H54 (cell line): ENCODE measurements around the gene TTC12.

Experiments used
- DNase-seq: peaks from one replicate; pipeline ENCODE4 v3.0.0; 2011; ENCODE audit warnings: low spot score, mixed read lengths; ENCODE audit not compliant: insufficient read length
- FAIRE-seq: peaks from 3 replicates; lab custom pipeline; 2011; peaks lifted over from hg19 to GRCh38; lab: Jason Lieb, UNC
- POLR2A ChIP-seq: IDR thresholded peaks from 2 replicates; pipeline ENCODE4 v1.6.1; 2011; ENCODE audit warnings: low read depth, mild to moderate bottlenecking, low read length

Gene TTC12

DNA sequence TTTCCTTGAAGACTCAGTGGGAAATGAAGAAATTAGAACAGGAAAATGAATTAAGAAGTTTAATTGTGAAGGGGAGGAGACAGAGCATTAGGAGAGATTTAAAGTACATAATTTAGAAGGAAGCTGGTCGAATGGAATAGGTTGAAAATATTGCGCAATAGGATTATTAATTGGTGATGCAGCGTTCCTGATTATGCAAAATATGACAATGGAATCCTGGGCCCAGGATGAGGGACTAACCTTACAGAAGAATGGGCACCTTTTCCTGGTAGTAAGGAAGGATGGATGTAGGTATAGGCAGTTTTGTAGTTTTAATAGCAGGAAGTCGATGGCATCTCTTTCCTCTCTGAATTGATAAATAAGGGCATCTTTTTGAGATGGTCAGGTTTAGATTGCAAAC is 7.8 kb downstream of the TTC12 start:
- TF ChIP-seq POLR2A: no peak
- DNase-seq (no peak), FAIRE-seq (no peak)

DNA sequence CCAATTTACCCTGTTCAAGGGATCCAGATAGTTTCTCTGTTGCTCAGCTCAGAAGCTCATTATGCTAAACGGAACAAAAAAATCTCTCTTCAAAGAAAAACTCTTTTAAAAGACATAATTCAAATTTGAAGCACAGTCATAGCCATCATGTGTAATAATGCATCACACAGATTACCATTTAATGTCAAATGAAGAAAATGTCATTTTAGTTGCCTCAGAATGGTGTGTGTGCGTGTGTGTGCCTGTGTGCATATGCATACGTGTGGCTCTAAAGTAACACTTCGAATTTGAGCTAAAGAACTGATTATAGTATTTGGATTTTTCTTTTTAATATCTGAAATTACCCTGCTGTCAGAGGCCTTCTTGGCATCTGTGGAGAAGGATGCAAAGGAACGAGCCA is 9.9 kb downstream of the TTC12 start:
- no peak for TF ChIP-seq POLR2A
- FAIRE-seq (no peak), DNase-seq (no peak)

DNA sequence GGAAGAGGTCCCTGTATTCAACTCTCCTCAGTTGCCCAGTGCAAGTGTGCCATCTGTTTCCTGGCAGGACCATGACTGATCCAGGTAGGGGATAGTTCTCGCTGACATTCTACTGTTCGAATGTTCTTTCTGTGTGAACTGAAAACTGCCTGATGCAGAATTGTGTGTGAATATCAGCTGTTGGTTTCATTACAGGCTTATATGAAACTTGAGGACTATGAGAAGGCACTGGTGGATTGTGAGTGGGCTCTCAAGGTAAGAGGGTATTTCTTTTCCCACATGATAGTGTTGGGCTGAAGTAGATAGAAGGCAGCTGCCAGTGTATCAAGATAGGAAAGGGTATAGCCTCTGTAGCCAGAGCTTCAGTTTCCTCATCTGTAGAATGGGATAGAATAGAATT is 15.3 kb downstream of the TTC12 start:
- no peak for TF ChIP-seq POLR2A
- DNase-seq: no peak
- no peak for FAIRE-seq

DNA sequence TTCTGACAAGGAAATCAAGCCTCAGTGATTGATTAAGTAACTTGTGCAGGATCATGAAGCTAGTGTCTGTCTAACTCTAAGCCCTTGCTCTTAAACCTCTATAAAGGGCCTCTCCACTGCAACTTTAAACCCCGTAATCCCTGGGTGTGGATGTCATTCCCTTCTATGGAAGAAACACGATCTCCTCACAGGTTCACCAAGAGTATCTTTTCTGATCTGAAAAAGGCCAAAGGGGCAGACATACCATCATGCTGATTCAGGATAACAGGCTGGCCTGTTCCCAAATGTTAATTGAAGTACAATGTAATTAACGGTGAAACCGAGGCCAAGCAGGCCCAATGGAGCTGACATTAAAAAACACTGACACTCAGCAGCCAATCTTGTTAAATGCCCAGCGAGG is 17.1 kb downstream of the TTC12 start:
- no peak for TF ChIP-seq POLR2A
- FAIRE-seq (no peak), DNase-seq (no peak)

DNA sequence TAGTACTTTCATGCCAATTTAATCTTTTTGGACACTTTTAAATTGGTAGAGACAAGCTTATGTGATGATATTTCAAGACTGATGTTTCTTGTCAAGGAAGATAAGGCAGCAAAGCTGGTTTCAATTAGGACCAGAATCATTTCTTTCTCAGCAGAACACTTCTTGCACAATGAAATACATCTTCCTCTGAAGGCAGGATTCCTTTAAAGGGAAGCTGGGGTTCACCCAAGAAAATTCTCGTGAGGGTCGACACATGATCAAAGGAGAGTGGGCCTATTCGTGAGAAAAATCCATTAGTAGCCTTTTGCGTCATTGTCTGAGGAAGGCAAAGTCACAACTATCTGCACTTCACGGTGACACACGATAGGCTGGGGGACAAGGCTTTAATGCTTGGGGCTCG is 17.6 kb downstream of the TTC12 start:
- no peak for DNase-seq
- no peak for TF ChIP-seq POLR2A
- no peak for FAIRE-seq

DNA sequence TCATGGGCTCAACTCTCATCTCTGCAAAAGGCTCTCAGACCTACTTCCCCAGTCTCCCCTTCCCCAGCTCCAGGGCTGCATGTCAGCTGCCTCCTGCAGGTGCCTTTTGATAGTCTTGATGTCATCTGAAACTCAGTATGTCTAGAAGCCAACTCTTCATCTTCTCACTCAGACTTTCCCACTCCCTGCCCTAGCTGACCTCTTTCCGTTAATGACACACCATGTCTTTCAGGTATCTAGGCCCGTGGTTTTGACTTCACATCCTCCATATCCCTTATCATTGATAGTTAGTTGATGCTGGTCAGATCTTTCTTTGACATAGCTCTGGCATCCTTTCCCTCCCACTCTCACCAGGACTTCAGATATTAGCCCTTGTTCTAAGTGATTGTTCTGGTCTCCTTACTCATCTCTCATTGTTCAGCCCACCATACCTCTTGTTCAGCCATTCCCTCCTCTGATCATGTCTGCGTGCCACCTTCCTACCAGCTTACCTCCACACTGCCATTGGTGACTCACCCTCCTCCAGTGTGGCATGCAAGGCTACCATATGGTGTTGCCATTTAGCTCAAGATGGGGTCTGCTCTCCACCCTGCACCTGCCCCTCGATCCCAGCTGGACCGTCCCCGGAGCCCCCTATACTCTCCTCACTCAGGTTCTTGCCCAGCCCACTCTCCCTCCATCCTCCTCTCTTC is 18.4 kb downstream of the TTC12 start:
- DNase-seq (no peak), FAIRE-seq (no peak)
- no peak for TF ChIP-seq POLR2A

DNA sequence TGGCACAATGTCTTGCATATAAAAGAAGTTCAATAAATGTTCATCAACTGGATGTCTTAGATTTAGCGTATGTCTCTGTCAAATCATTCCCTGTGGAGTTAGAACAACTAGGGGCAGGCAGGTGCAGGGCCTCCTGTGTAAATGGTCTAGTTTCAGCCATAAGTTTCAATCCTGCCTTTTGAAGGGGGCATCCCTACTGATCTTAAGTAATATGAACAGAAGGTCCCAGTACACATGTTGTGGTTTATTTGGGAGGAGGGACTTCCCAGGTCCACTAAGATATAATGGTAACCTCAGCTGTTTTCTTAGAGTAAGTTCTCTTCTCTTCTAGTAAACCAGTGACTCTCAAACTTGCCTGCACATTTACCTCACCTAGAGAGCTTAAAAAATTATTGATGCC is 19.8 kb downstream of the TTC12 start:
- DNase-seq (no peak), FAIRE-seq (no peak)
- no peak for TF ChIP-seq POLR2A

DNA sequence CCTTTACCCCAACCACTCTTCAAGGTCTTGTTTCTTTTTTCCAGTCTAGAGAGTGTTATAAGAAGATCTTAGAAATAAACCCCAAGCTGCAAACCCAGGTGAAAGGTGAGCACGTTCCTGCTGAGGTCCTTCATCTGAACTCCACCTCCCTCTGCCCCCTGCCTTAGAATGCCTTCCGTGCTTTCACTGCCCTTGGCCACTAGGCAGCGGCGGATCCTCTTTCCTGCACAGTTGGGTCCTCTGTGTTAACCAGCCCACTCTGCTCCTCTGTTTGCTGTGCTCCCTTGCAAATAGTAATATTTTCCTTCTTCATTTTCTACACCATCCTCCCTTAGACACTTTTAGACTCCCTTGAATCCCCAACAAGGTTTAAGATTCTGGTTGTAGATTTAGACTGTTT is 24.3 kb downstream of the TTC12 start:
- FAIRE-seq (no peak), DNase-seq (no peak)
- no peak for TF ChIP-seq POLR2A

DNA sequence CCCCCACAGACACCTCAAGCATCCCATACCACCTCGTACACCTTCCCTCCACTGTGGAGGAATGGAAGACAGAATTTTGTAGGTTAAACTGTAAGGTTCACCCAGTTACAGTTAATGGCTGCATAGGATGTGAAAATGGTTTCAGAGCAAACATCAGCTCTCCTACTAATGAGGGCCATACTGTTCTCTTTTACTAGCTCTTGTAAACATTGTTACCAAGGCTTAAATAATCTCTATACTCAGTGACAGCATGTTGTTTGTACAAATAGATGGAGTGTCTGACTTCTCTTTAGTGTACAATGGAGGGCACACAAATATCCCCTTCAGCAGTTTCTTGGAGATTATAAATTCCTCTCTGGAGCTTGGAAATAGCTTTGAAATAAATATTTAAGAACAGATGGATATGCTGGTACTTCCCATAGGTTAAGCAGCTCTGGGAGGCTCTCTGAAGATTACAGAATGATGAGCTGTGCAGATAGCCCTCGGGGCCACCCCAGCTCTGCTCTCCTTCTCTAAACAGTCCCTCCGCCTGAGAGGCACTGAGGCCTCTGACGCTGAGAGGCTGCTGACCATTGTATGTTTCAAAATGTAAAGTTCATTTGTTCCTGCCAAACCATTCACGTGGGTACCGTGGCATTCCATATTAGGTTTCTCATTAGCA is 25.7 kb downstream of the TTC12 start:
- DNase-seq: no peak
- FAIRE-seq: no peak
- no peak for TF ChIP-seq POLR2A

DNA sequence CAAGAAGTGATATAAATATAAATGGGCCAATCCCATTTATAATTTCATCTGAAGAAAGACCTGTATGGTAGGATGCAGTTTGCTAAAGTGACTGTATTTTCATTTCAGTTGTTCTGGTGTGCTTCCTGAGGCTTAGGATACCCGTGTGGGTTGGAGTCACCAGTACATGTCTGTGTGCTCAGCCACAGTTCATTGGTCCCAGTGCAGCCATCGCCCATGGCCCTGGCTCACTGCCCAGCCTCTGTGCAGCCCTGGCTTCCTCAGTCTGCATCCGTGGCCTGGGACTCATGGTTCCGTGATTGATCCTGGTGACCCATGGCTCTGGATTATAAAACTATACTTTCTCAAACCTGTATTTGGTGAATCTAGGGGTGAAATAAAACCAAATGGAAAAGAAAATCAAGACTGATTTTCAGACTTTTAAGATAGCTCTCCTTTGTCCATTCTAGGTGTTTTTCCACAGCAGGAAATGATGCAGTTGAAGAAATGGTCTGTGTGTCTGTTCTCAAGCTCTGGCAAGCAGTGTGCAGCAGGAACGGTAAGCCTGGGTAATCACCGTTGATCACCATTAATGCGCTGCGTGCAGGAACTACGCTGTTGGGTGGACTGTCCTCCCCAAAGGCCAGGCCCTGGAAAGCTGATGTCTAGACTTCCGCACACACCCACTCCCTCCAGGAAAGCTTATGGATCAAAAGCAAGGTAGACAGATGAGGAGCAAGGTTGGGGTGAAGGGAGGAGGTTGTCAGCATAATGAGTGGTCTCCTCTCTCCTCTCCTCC is 27.2 kb downstream of the TTC12 start:
- TF ChIP-seq POLR2A: no peak
- DNase-seq: no peak
- no peak for FAIRE-seq

DNA sequence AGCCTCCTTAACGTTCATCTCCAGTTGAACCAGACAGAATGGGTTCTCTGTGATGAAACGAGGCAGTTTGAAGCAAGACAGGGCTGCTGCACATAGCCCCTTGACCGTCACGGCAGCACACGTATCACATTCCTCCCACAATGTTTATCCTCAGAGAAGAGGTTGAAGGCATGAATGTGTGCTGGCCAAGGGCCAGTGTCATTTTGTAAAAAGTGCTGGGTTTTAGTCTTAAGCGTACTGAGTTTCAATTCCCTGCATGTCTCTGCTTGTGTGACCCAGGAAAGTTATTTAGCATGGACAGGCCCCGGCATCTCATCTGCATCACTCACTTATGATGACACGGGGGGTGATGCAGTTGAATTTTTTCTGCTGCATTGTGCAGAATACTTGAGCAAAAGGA is 31.6 kb downstream of the TTC12 start:
- FAIRE-seq: no peak
- TF ChIP-seq POLR2A: no peak
- DNase-seq: no peak

DNA sequence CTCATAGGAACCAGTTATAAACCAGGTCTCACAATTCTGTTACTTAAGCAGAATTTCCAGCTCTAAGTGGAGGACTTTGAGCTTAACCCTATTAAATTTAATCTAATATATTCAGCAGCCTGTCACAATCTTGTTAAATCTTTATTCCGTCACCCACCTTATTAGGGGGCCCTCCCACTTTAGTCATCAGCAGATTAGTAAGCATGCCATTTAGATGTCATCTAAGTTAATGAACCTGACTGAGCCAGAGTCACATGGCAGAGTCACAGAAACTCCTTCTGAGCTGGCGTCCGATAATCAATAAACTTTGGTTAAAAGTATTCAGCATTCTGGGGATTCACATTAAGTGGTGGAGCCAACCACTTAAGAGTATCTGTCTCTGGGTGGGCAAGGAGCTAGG is 35.1 kb downstream of the TTC12 start:
- DNase-seq: no peak
- TF ChIP-seq POLR2A: no peak
- FAIRE-seq: no peak

DNA sequence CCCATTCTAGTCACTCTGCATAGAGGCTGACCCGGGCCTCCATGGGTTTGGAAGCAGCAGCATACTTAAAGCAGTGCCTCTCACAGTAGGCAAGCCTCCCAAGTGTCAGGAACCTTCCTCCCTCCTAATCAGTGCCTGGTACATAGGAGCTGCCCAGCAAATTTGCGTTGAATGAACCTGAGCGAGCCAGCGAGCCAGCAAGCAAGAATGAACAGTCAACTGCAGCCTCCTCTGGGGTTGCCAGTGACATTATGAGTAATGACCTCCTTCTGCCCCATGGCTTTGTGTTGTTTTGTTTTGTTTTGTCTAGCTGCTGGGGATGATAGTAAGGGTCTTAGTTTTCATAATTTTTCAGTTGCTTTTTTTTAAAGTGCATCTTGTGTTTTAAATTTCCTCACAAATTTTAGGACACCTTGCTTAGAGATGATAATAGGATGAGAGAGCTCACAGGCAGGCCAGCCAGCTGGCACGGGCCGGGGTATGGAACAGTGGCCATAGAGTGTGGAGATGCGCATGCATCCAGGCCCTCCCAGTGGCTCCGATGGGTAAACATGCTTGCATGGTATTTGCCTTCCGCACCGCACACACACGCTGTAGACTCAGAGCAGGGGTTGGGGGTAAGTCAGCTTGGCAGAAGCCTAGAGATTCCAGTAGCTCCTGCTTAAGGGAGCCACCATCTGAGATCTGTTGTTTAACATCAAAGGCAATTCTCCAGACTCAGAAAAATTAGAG is 36.1 kb downstream of the TTC12 start:
- DNase-seq (no peak), FAIRE-seq (no peak)
- no peak for TF ChIP-seq POLR2A

DNA sequence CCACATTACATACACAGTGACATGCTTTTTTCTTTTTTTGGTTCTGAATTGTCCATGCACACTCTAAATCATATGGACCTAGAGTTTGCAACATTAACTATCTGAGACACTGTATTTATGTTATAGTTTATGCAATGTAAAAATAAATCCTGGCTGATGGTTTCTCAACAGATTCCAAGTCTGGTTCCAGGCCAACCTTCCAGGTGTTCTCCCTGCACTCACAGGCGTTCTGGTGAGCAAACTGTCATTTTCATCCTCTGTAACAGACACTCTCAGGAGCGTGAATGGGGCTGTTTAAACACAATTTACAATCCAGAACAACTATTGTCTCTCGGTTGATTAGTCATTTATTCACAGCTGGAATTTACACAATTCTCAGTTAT is 36.7 kb downstream of the TTC12 start:
- no peak for DNase-seq
- FAIRE-seq: no peak
- TF ChIP-seq POLR2A: no peak
